Vagina (tissue), 2 donors: ENCODE measurements around the gene ARID3A.

ENCODE experiments used
- CTCF ChIP-seq, 3 experiments: fragments of 450-650 bp in 2 of 3; fragments of 200-600 bp in 1 of 3; sonication (generic) in 1 of 3; IDR thresholded peaks; one replicate each; pipeline ENCODE4 v1.5.1; 2017 to 2019; ENCODE audit warnings: antibody characterized with exemption in 3 of 3, mild to moderate bottlenecking in 2 of 3, moderate library complexity in 2 of 3
- POLR2A ChIP-seq, 2 donors: fragments of 450-650 bp; IDR thresholded peaks; one replicate each; pipeline ENCODE4 v1.6.1; 2017; ENCODE audit warnings: antibody characterized with exemption in 2 of 2, mild to moderate bottlenecking in 2 of 2, moderate library complexity in 2 of 2
- POLR2AphosphoS5 ChIP-seq, 2 donors: sonication (generic); formaldehyde crosslinking; IDR thresholded peaks; one replicate each; pipeline ENCODE4 v1.9.0; 2017; ENCODE audit warnings: antibody characterized with exemption in 2 of 2, mild to moderate bottlenecking in 2 of 2, low read depth in 1 of 2; ENCODE audit not compliant: insufficient read depth in 1 of 2

GRCh38 chr19:879711-880438 is 46.0 kb upstream of the ARID3A start:
- TF ChIP-seq CTCF (IDR thresholded peaks at IDR 0.05) (no peak), POLR2A (IDR thresholded peaks at IDR 0.05) (no peak), POLR2AphosphoS5 (IDR thresholded peaks at IDR 0.05; ENCODE audit: insufficient read depth in 1 of 2, low read depth in 1 of 2) (no peak)
